ENCODE data around the gene DOCK2.

Gene DOCK2

GRCh38 chr5:170046241-170046640, 409.2 kb downstream of the DOCK2 start:
- Mint-ChIP-seq H3K36me3 (peaks cover 67% of the 10 kb centered on the region), H3K27ac (no peak overlapping the region)

GRCh38 chr5:170049713-170050112, 412.6 kb downstream of the DOCK2 start:
- no peaks in the 10 kb centered on the region for H3K27me3 Mint-ChIP-seq
- DNase-seq (ENCODE audit: low spot score in 2 of 2) (no peak), ATAC-seq (ENCODE audit: low read depth) (no peak)
- H3K4me1 Mint-ChIP-seq: no peaks in the 10 kb centered on the region
- H3K27ac Mint-ChIP-seq: no peak overlapping the region
- H3K36me3 Mint-ChIP-seq: peaks cover 64% of the 10 kb centered on the region
- H3K9me3 Mint-ChIP-seq: no peaks in the 10 kb centered on the region
- H3K4me3 Mint-ChIP-seq: no peak overlapping the region

More at GRCh38 chr5:170046241-170046640, 409.2 kb downstream of the DOCK2 start:
- H3K4me1 Mint-ChIP-seq: peaks cover 4% of the 10 kb centered on the region
- no peaks in the 10 kb centered on the region for H3K27me3 Mint-ChIP-seq
- no peak overlapping the region for H3K4me3 Mint-ChIP-seq
- DNase-seq (ENCODE audit: low spot score in 2 of 2) (no peak), ATAC-seq (ENCODE audit: low read depth) (no peak)
- no peaks in the 10 kb centered on the region for H3K9me3 Mint-ChIP-seq

DNA sequence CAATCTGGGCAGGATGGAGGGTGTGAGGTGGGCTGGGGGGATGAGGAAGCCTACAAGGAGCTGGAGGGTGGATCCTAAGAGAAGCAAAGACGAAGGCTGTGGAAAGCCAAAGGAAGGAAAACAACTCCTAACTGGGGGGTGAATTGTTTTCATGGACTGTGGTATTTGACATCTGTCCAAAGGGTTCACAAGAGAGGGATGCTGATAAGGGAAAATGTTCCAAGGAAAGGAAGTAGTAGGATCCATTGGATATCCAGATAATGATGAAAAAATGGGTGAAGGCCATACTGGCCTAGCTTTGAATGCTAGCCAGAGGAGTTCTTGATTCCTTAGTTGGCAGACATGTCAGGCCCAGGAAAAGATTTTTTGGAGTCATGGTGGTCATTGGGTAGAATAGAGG, 416.8 kb downstream of the DOCK2 start:
- H3K27ac Mint-ChIP-seq: no peak overlapping the region
- no peaks in the 10 kb centered on the region for H3K4me1 Mint-ChIP-seq
- peaks cover 3% of the 10 kb centered on the region for H3K9me3 Mint-ChIP-seq
- no peaks in the 10 kb centered on the region for H3K27me3 Mint-ChIP-seq
- ATAC-seq (ENCODE audit: low read depth) (no peak), DNase-seq (ENCODE audit: low spot score in 2 of 2) (no peak)
- H3K4me3 Mint-ChIP-seq: no peak overlapping the region
- peaks cover 77% of the 10 kb centered on the region for H3K36me3 Mint-ChIP-seq

- H3K9me3 Mint-ChIP-seq: peaks cover 3% of the 10 kb centered on the region
- H3K27me3 Mint-ChIP-seq: no peaks in the 10 kb centered on the region
- H3K36me3 Mint-ChIP-seq: peaks cover 74% of the 10 kb centered on the region
- no peak overlapping the region for H3K27ac Mint-ChIP-seq
- no peak for ATAC-seq (ENCODE audit: low read depth)
- no peak for DNase-seq (ENCODE audit: low spot score in 2 of 2)
- H3K4me1 Mint-ChIP-seq: no peaks in the 10 kb centered on the region
- no peak overlapping the region for H3K4me3 Mint-ChIP-seq
Measured at GRCh38 chr5:170055606-170056005, 418.5 kb downstream of the DOCK2 start.

- Mint-ChIP-seq H3K36me3 (peaks cover 71% of the 10 kb centered on the region), H3K27ac (no peak overlapping the region), H3K4me1 (no peaks in the 10 kb centered on the region), H3K27me3 (no peaks in the 10 kb centered on the region), H3K9me3 (peaks cover 3% of the 10 kb centered on the region), H3K4me3 (no peak overlapping the region)
- DNase-seq (ENCODE audit: low spot score in 2 of 2) (no peak), ATAC-seq (ENCODE audit: low read depth) (no peak)
Measured at GRCh38 chr5:170056561-170057267, 419.6 kb downstream of the DOCK2 start.

DNA sequence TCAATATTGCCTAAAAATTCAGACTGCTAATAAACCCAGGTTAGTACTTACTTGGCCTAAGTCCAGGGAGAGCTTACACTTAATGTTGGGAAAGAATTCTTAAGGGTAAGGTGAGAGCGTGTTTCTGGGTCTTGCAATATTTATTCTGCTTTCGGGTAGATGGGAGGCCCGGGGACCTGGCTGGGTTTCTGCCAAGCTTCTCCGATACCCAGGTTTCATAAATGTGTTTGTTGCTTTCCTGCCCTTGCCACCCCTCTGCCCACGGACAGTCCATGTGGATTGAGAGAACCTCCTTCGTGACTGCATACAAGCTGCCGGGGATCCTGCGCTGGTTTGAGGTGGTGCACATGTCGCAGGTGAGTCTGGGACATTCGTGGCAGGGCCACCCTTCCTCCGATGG, 420.2 kb downstream of the DOCK2 start:
- H3K4me3 Mint-ChIP-seq: no peak overlapping the region
- H3K4me1 Mint-ChIP-seq: peaks cover 3% of the 10 kb centered on the region
- H3K36me3 Mint-ChIP-seq: peaks cover 74% of the 10 kb centered on the region
- H3K9me3 Mint-ChIP-seq: peaks cover 3% of the 10 kb centered on the region
- ATAC-seq (ENCODE audit: low read depth): no peak
- DNase-seq (ENCODE audit: low spot score in 2 of 2): no peak
- H3K27me3 Mint-ChIP-seq: no peaks in the 10 kb centered on the region
- no peak overlapping the region for H3K27ac Mint-ChIP-seq

DNA sequence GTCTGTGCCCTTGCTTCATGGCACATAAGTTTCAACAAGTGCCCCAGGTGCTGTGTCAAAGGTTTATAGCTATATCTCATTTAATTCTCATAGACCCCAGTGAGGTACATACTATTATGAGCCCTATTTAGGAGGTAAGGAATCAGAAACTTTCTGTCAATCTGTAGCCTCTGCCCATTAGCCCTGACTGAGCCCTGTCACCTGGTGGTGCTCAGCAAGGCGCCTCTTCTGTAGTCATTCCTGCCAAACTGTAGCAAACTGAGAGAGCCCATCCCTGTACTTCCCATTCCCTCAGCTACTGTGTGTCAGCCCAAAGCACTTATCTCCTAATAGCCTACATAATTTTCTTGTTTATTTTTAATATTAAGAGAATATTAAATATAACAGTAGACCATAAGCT, 422.1 kb downstream of the DOCK2 start:
- Mint-ChIP-seq H3K4me3 (no peak overlapping the region), H3K27ac (no peak overlapping the region), H3K9me3 (peaks cover 3% of the 10 kb centered on the region), H3K4me1 (peaks cover 3% of the 10 kb centered on the region), H3K36me3 (peaks cover 75% of the 10 kb centered on the region), H3K27me3 (no peaks in the 10 kb centered on the region)
- ATAC-seq (ENCODE audit: low read depth): no peak
- DNase-seq (ENCODE audit: low spot score in 2 of 2): no peak

GRCh38 chr5:170067152-170067551, 430.1 kb downstream of the DOCK2 start:
- no peaks in the 10 kb centered on the region for H3K27me3 Mint-ChIP-seq
- no peak overlapping the region for H3K4me3 Mint-ChIP-seq
- peak overlapping the region; percentile 49 for H3K27ac Mint-ChIP-seq
- ATAC-seq (ENCODE audit: low read depth): no peak
- DNase-seq (ENCODE audit: low spot score in 2 of 2): no peak
- H3K36me3 Mint-ChIP-seq: peaks cover 77% of the 10 kb centered on the region
- H3K9me3 Mint-ChIP-seq: no peaks in the 10 kb centered on the region
- H3K4me1 Mint-ChIP-seq: no peaks in the 10 kb centered on the region

- H3K36me3 Mint-ChIP-seq: peaks cover 72% of the 10 kb centered on the region
- no peak for DNase-seq (ENCODE audit: low spot score in 2 of 2)
- no peaks in the 10 kb centered on the region for H3K4me1 Mint-ChIP-seq
Measured at GRCh38 chr5:170067574-170068170, 430.6 kb downstream of the DOCK2 start.

GRCh38 chr5:170069512-170069911, 432.4 kb downstream of the DOCK2 start:
- Mint-ChIP-seq H3K4me3 (no peak overlapping the region), H3K9me3 (no peaks in the 10 kb centered on the region), H3K27ac (no peak overlapping the region), H3K36me3 (peaks cover 65% of the 10 kb centered on the region), H3K27me3 (no peaks in the 10 kb centered on the region), H3K4me1 (no peaks in the 10 kb centered on the region)
- ATAC-seq (ENCODE audit: low read depth) (no peak), DNase-seq (ENCODE audit: low spot score in 2 of 2) (no peak)

More at GRCh38 chr5:170067574-170068170, 430.6 kb downstream of the DOCK2 start:
- ATAC-seq (ENCODE audit: low read depth): no peak
- H3K4me3 Mint-ChIP-seq: no peak overlapping the region
- H3K27me3 Mint-ChIP-seq: no peaks in the 10 kb centered on the region
- no peaks in the 10 kb centered on the region for H3K9me3 Mint-ChIP-seq
- peak overlapping the region; percentile 49 for H3K27ac Mint-ChIP-seq

DNA sequence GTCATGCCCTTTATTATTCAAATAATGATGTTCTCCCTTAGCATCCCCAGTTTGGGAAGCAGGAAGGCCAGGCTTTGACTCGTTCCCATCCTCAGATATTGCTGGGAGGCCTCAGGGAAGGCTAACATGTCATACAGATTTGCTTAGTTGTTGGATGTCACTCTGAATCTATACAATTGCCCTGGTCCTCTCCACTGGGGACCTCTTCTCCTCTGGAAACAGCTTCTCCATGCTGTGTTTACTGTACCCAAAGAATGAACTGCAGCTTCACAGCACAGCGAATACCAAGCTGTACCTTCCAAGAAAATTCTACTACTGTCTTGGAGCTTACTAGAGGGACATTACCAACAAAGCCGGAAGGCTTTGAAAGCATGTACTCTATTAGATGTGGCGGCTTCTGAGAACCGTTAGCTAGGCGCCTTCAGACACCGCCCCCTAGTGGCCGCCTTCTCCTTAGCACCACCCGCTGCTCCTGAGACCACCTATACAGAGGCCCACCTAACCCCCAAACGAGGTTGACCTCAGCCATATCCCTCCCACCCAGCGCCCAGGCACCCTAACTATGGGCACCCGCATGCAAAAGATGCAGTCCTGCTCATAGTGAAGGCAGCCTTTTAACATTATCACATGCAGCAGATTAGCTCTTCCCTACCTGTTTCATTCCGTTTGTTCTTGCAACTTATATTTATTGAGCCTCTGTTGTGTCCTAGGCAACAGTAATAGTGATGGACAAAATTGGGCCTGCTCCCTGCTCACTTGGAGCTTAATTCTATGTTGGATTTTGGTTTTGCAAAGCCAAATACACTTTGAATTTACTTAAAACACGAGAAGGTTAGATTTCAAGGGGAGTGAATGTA, 433.7 kb downstream of the DOCK2 start:
- no peak for DNase-seq (ENCODE audit: low spot score in 2 of 2)
- Mint-ChIP-seq H3K4me3 (no peak overlapping the region), H3K36me3 (peaks cover 69% of the 10 kb centered on the region), H3K9me3 (no peaks in the 10 kb centered on the region), H3K27me3 (no peaks in the 10 kb centered on the region), H3K27ac (no peak overlapping the region), H3K4me1 (no peaks in the 10 kb centered on the region)
- ATAC-seq (ENCODE audit: low read depth): no peak

GRCh38 chr5:170071748-170072147, 434.7 kb downstream of the DOCK2 start:
- ATAC-seq (ENCODE audit: low read depth): no peak
- Mint-ChIP-seq H3K4me1 (no peaks in the 10 kb centered on the region), H3K4me3 (no peak overlapping the region), H3K27me3 (no peaks in the 10 kb centered on the region), H3K9me3 (no peaks in the 10 kb centered on the region), H3K27ac (no peak overlapping the region), H3K36me3 (peaks cover 67% of the 10 kb centered on the region)
- DNase-seq (ENCODE audit: low spot score in 2 of 2): no peak

DNA sequence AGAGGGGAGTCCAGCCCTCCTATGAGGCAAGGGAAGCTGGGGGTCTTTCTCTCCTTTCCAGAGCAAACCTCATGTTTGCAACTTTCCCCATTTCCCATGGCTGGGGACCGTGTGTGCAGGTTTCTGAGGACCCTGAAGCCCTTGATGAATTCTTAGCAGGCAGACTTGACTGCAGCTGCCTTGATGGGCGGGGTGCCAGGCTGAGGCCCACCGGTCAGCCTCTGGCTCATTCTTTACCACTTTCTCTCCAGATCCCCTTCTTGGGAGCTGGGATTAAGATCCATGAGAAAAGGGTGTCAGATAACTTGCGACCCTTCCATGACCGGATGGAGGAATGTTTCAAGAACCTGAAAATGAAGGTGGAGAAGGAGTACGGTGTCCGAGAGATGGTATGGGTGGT, 438.6 kb downstream of the DOCK2 start:
- Mint-ChIP-seq H3K27me3 (no peaks in the 10 kb centered on the region), H3K27ac (no peak overlapping the region), H3K4me3 (no peak overlapping the region), H3K4me1 (no peaks in the 10 kb centered on the region), H3K9me3 (no peaks in the 10 kb centered on the region), H3K36me3 (peaks cover 59% of the 10 kb centered on the region)
- ATAC-seq (ENCODE audit: low read depth) (no peak), DNase-seq (ENCODE audit: low spot score in 2 of 2) (no peak)

DNA sequence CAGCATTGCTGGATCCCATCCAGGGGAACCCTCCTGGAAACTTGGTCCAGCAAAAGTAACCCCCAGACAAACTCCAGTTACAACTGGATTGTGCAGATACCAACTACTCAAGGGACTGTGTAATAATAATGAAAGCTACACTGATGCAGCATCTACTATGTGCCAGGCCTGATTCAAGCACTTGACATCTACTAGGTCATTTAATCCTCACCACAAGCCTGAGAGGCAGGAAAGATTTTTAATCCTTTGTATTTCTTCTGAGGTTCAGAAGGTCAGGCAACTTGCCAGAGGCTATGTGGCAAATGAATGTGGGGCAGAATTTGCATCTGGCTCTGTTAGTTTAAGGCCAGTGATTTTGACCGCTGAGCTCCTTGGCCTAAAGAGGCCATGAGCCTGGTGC, 439.1 kb downstream of the DOCK2 start:
- peaks cover 59% of the 10 kb centered on the region for H3K36me3 Mint-ChIP-seq
- H3K27ac Mint-ChIP-seq: no peak overlapping the region
- no peak for DNase-seq (ENCODE audit: low spot score in 2 of 2)

More for the DNA sequence above, 439.1 kb downstream of the DOCK2 start:
- H3K9me3 Mint-ChIP-seq: no peaks in the 10 kb centered on the region
- ATAC-seq (ENCODE audit: low read depth): no peak
- no peak overlapping the region for H3K4me3 Mint-ChIP-seq
- H3K27me3 Mint-ChIP-seq: no peaks in the 10 kb centered on the region
- no peaks in the 10 kb centered on the region for H3K4me1 Mint-ChIP-seq

Data from memory B cell (primary cell).